ENCODE measurements around the gene IFRD2. TPM values are rescaled to one million over a fixed set of nuclear protein-coding genes. Genes with fewer than 3 reads are reported as not detected.
A peak's percentile ranks its signal among the peaks of the same experiment; 100 is the strongest.
"Not testable (repeated sequence)": the region's sequence is repeated elsewhere in the genome, so short reads cannot be mapped to it uniquely, and the experiment has no call there.

The IFRD2 gene
- polyA plus RNA-seq, 6 donors from 2014 or later = 42.7 to 68.3 (median 55.7) TPM

- Mint-ChIP-seq H3K4me1 (peaks cover 28 to 49% (median 35%) of the 10 kb centered on the region in 3 donors), H3K27ac (peak overlapping the region in 2 of 6 donors; percentile 37 to 59), H3K27me3 (no peaks in the 10 kb centered on the region), H3K9me3 (no peaks in the 10 kb centered on the region), H3K36me3 (no peaks in the 10 kb centered on the region), H3K4me3 (peak overlapping the region in 1 of 8 donors; percentile 9)
- ATAC-seq (ENCODE audit: low read depth in 2 of 2) (no peak), DNase-seq (no peak)
Measured at GRCh38 chr3:50294492-50295403, 2.5 kb upstream of the IFRD2 start.

DNA sequence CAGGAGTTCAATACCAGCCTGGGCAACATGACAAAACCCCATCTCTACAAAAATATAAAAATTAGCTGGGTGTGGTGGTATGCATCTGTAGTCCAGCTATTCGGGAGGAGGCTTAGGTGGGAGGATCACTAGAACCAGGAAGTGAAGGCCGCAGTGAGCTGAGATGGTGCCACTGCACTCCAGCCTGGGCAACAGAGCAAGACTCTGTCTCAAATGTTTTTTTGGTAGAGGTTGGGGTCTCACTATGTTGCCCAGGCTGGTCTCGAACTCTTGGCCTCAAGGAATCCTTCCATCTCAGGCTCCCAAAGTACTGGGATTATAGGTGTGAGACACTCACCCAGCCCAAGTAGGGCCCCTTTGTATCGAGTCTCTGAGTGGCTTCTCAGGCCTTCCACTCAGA, 1.9 kb upstream of the IFRD2 start:
- Mint-ChIP-seq H3K4me3 (peak overlapping the region in 2 of 8 donors; percentile 35 to 84), H3K36me3 (no peaks in the 10 kb centered on the region), H3K27me3 (no peaks in the 10 kb centered on the region), H3K9me3 (no peaks in the 10 kb centered on the region), H3K4me1 (peaks cover 26 to 42% (median 33%) of the 10 kb centered on the region in 3 donors), H3K27ac (peak overlapping the region in 1 of 6 donors; percentile 37)
- no peak for ATAC-seq (ENCODE audit: low read depth in 2 of 2)
- DNase-seq = no peak

- Mint-ChIP-seq H3K27me3 (no peaks in the 10 kb centered on the region), H3K9me3 (no peaks in the 10 kb centered on the region), H3K27ac (peak overlapping the region in 5 of 6 donors; percentile 82 to 98 (median 95)), H3K4me1 (peaks cover 21 to 37% (median 29%) of the 10 kb centered on the region in 3 donors), H3K36me3 (no peaks in the 10 kb centered on the region), H3K4me3 (peak overlapping the region in 7 of 8 donors; percentile 66 to 95 (median 92))
- ATAC-seq (ENCODE audit: low read depth in 2 of 2) (no peak), DNase-seq (no peak)
Measured at GRCh38 chr3:50293079-50293801, 1.0 kb upstream of the IFRD2 start.

DNA sequence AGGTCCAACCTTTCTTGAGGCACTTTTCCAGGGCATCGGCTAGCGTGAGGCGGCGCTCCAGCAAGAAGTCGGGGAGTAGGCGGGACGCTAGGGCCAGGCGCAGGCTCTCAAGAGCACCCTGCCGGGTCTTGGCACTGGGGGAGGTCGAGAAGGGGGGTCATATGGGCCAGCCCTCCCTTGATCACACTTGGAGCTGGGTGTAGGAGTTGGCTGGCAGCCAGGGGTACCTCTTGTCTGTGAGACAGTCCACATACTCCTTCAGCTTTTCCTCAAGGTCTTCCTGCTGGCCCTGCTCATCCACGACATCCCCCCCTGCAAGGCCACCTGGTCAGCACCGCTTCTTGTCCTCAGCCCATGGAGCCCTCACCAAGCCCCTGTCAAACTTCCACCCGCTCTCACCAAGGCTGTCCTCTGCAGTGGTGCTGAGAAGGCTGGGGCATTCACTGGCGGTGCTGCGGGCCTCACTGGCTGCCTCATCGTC, 2.0 kb downstream of the IFRD2 start:
- Mint-ChIP-seq H3K27ac (peak overlapping the region in 1 of 6 donors; percentile 39), H3K36me3 (no peaks in the 10 kb centered on the region), H3K27me3 (no peaks in the 10 kb centered on the region), H3K4me1 (peaks cover 17 to 27% (median 24%) of the 10 kb centered on the region in 3 donors), H3K4me3 (peak overlapping the region in 4 of 8 donors; percentile 70 to 95 (median 74)), H3K9me3 (no peaks in the 10 kb centered on the region)
- DNase-seq (no peak), ATAC-seq (ENCODE audit: low read depth in 2 of 2) (no peak)

DNA sequence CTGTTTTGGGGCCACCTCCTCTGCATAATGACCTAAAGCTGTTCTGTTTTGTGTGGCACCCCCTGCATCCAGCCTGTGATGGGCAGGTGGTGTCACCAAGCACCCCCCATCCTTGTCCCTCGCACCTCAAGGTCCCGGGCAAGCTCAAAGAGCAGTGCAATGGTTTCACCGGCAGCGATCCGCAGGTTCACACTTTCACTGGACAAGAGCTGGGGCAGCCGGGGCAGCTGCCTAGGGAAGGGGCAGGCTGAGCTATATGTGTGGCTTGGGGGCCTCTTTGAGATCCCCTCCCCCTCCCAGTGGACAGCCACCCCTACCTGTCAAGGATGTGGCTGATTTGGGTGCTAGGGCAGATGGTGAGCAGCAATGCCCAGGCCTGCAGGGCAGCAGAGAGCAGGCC, 3.1 kb downstream of the IFRD2 start:
- no peak for ATAC-seq (ENCODE audit: low read depth in 2 of 2)
- Mint-ChIP-seq H3K4me1 (peaks cover 17 to 27% (median 24%) of the 10 kb centered on the region in 3 donors), H3K4me3 (peak overlapping the region in 3 of 8 donors; percentile 68 to 77 (median 71)), H3K9me3 (no peaks in the 10 kb centered on the region), H3K36me3 (no peaks in the 10 kb centered on the region), H3K27ac (no peak overlapping the region), H3K27me3 (no peaks in the 10 kb centered on the region)
- DNase-seq = no peak

DNA sequence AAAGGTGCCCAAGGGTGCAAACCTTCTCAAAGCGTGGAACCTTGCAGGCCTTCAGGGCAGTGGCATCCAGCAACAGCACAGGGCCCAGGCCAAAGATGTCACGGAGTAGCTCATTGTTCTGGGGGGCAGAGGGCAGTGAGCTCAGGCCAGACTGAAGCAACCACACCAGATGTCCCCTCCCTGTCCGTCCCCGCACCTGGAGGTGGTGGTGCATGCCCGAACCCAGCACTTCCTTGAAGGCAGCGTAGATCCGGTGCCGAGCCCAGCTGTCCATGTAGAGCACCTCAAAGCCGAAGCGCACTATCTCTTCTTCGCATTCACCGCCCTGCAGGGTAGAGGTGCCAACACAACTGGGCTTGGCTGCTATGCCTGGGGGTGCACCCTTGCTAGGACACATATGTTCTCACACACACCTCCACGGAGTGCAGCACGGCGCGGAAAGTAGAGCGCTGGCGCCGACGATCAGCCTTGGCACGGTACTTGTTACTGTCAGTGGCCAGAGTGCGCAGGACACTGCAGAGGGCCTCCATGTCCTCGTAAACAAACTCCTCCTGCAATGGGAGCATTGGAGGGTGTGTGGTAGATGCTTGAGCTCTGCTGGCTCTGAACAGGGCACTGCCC, 3.7 kb downstream of the IFRD2 start:
- Mint-ChIP-seq H3K27ac (peak overlapping the region in 1 of 6 donors; percentile 28), H3K4me3 (peak overlapping the region in 1 of 8 donors; percentile 66), H3K4me1 (peaks cover 17 to 27% (median 24%) of the 10 kb centered on the region in 3 donors), H3K36me3 (no peaks in the 10 kb centered on the region), H3K27me3 (no peaks in the 10 kb centered on the region), H3K9me3 (no peaks in the 10 kb centered on the region)
- ATAC-seq (ENCODE audit: low read depth in 2 of 2) (no peak), DNase-seq (no peak)

- Mint-ChIP-seq H3K9me3 (no peaks in the 10 kb centered on the region), H3K27me3 (no peaks in the 10 kb centered on the region), H3K4me1 (peaks cover 8 to 16% (median 15%) of the 10 kb centered on the region in 3 donors), H3K27ac (peak overlapping the region in 1 of 6 donors; percentile 73), H3K4me3 (no peak overlapping the region), H3K36me3 (no peaks in the 10 kb centered on the region)
- DNase-seq (no peak), ATAC-seq (ENCODE audit: low read depth in 2 of 2) (no peak)
Measured at GRCh38 chr3:50287262-50287661, 5.0 kb downstream of the IFRD2 start.

GRCh38 chr3:50286322-50287227, 5.7 kb downstream of the IFRD2 start:
- no peak for ATAC-seq (ENCODE audit: low read depth in 2 of 2)
- Mint-ChIP-seq H3K36me3 (no peaks in the 10 kb centered on the region), H3K27ac (no peak overlapping the region), H3K4me1 (peaks cover 6 to 15% (median 12%) of the 10 kb centered on the region in 3 donors), H3K4me3 (no peak overlapping the region), H3K27me3 (no peaks in the 10 kb centered on the region), H3K9me3 (no peaks in the 10 kb centered on the region)
- DNase-seq = no peak

GRCh38 chr3:50284121-50284520, 8.1 kb downstream of the IFRD2 start:
- H3K4me1 Mint-ChIP-seq; H3K36me3 Mint-ChIP-seq; H3K27ac Mint-ChIP-seq; H3K27me3 Mint-ChIP-seq; DNase-seq; H3K9me3 Mint-ChIP-seq; ATAC-seq (ENCODE audit: low read depth in 2 of 2): not testable (repeated sequence)
- H3K4me3 Mint-ChIP-seq = peak overlapping the region in 1 of 8 donors; percentile 18

GRCh38 chr3:50279255-50280016, 12.8 kb downstream of the IFRD2 start:
- Mint-ChIP-seq H3K36me3 (no peaks in the 10 kb centered on the region), H3K27me3 (peaks cover 25 to 34% (median 27%) of the 10 kb centered on the region in 3 donors), H3K4me1 (peaks cover 11 to 15% (median 14%) of the 10 kb centered on the region in 3 donors), H3K27ac (no peak overlapping the region), H3K4me3 (no peak overlapping the region), H3K9me3 (no peaks in the 10 kb centered on the region)
- no peak for DNase-seq
- no peak for ATAC-seq (ENCODE audit: low read depth in 2 of 2)

DNA sequence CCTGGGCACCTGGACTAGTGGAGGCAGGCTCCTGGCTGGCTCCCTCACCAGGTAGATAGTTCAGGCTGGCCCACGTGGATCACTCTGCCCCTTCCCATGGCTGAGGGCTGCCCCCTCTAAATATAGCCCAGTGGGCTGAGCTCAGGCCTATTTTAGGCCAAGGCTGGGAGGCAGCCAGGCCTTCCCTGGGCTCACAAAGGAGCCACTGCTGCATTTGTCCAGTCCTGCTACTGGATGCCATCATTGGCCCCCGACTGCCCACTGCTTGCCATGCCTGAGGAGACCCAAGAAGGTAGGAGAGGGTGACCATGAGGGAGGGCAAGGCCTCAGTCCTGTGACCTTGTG, 13.4 kb downstream of the IFRD2 start, which contains the start of gene LSMEM2:
Gene LSMEM2 (plus strand): TSS at position 208 of the 345 bp plus-strand sequence. CDS start 27 bp downstream, at position 235.
- DNase-seq (no peak), ATAC-seq (ENCODE audit: low read depth in 2 of 2) (no peak)
- no peaks in the 10 kb centered on the region for H3K9me3 Mint-ChIP-seq
- no peaks in the 10 kb centered on the region for H3K36me3 Mint-ChIP-seq
- peaks cover 30 to 40% (median 33%) of the 10 kb centered on the region in 3 donors for H3K27me3 Mint-ChIP-seq
- no peak within 1 kb of the TSS for H3K4me3 Mint-ChIP-seq
- no peak within 1 kb of the TSS for H3K27ac Mint-ChIP-seq
- H3K4me1 Mint-ChIP-seq = peaks cover 15 to 21% (median 19%) of the 10 kb centered on the region in 3 donors

All from naive B cell (primary cell).